NT2/D1 (cell line): ENCODE results near the gene CSH2.

Source experiments
- YY1 ChIP-seq: IDR thresholded peaks from 2 replicates; pipeline ENCODE4 v1.6.1; 2011; ENCODE audit not compliant: insufficient read length, insufficient read depth
- ZNF274 ChIP-seq: IDR thresholded peaks from 2 replicates; pipeline ENCODE4 v1.6.1; 2011; ENCODE audit warnings: mild to moderate bottlenecking, low read depth, low read length

DNA sequence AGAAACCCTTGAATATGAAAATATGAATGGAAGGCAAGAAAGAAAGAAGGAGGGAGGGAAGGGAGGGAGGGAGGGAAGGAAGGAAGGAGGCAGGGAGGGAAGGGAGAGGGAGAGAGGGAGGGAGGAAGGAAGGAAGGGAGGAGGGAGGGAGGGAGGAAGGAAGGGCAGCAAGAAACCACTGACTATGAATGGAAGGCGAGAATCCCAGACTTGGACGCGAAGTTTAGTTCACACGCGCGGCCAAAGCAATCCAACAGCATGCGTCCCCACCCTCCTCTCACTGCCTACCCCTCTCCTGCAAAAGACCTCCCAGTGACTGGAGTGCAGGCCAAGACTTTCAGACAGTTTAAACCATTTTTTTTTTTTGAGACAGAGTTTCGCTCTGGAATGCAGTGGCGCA is 23.1 kb downstream of the CSH2 start:
- TF ChIP-seq ZNF274, result no peak
- TF ChIP-seq YY1, result no peak
